G401 (cell line): ENCODE measurements around the gene NHSL2. TPM values are rescaled to one million over a fixed set of nuclear protein-coding genes. Genes with fewer than 3 reads are reported as not detected.
"Not testable (repeated sequence)": the region's sequence is repeated elsewhere in the genome, so short reads cannot be mapped to it uniquely, and the experiment has no call there.

Source experiments
- DNase-seq: peaks from one replicate; pipeline ENCODE4 v3.0.0-alpha.2; 2015; ENCODE audit warnings: low spot score
- in situ Hi-C: cut with HindIII; loops from 2 replicates; pipeline ENCODE4 v1.10.0; 2016; ENCODE audit warnings: low sequenced_read_pairs, mixed read lengths
- total RNA-seq: library from RNA; depleted of rRNA; stranded (reverse); fragments of >200 nt; shearing (Covaris generic); gene quantifications from 2 replicates; pipeline ENCODE4 v1.2.3, GENCODE V29; 2014

NHSL2 gene
- total RNA-seq, 1 experiment from 2014 or later: 0.61 TPM

GRCh38 chrX:72052415-72053090 lies 141.9 kb downstream of the NHSL2 start:
- in situ Hi-C loops: no loop called here
- no peak for DNase-seq

- in situ Hi-C loops: no loop called here
- DNase-seq: no peak
These were observed 142.9 kb downstream of the NHSL2 start for GRCh38 chrX:72053508-72053907.

- in situ Hi-C loops: no loop called here
- DNase-seq: peak; percentile 76
These were observed 144.3 kb downstream of the NHSL2 start for GRCh38 chrX:72054779-72055489.

- no peak for DNase-seq
- in situ Hi-C loops: no loop called here
These were observed 146.7 kb downstream of the NHSL2 start for GRCh38 chrX:72057331-72057730.

GRCh38 chrX:72057849-72058248 lies 147.2 kb downstream of the NHSL2 start:
- DNase-seq: no peak
- in situ Hi-C loops: no loop called here

GRCh38 chrX:72058346-72058745 lies 147.7 kb downstream of the NHSL2 start:
- DNase-seq, in situ Hi-C loops: not testable (repeated sequence)

- DNase-seq: peak; percentile 65
- in situ Hi-C loops: no loop called here
These were observed 149.7 kb downstream of the NHSL2 start for GRCh38 chrX:72060196-72060920.

GRCh38 chrX:72060921-72061490 lies 150.4 kb downstream of the NHSL2 start:
- DNase-seq: peak; percentile 40
- in situ Hi-C loops: no loop called here

GRCh38 chrX:72062916-72063315 lies 152.3 kb downstream of the NHSL2 start:
- in situ Hi-C loops: no loop called here
- no peak for DNase-seq

GRCh38 chrX:72069350-72070160 lies 158.9 kb downstream of the NHSL2 start:
- DNase-seq: peak; percentile 67
- in situ Hi-C loops: no loop called here

GRCh38 chrX:72071213-72071612 lies 160.6 kb downstream of the NHSL2 start:
- DNase-seq: no peak
- in situ Hi-C loops: no loop called here

- no peak for DNase-seq
- in situ Hi-C loops: no loop called here
These were observed 163.0 kb downstream of the NHSL2 start for GRCh38 chrX:72073633-72074032.

- DNase-seq: no peak
- in situ Hi-C loops: no loop called here
These were observed 167.8 kb downstream of the NHSL2 start for GRCh38 chrX:72078411-72078810.

- DNase-seq: no peak
- in situ Hi-C loops: no loop called here
These were observed 169.0 kb downstream of the NHSL2 start for GRCh38 chrX:72079607-72080006.

GRCh38 chrX:72080150-72080549 lies 169.5 kb downstream of the NHSL2 start:
- DNase-seq: no peak
- in situ Hi-C loops: no loop called here

- in situ Hi-C loops: no loop called here
- no peak for DNase-seq
These were observed 170.2 kb downstream of the NHSL2 start for GRCh38 chrX:72080800-72081199.

- DNase-seq: no peak
- in situ Hi-C loops: no loop called here
These were observed 171.1 kb downstream of the NHSL2 start for GRCh38 chrX:72081605-72082320.

- in situ Hi-C loops: no loop called here
- no peak for DNase-seq
These were observed 172.6 kb downstream of the NHSL2 start for GRCh38 chrX:72083291-72083690.

GRCh38 chrX:72084114-72084513 lies 173.5 kb downstream of the NHSL2 start:
- no peak for DNase-seq
- in situ Hi-C loops: no loop called here
